K562 (cell line): ENCODE data around the gene RIT2.

Experiments
- KDM4B ChIP-seq, 2 experiments: fragments of 450-650 bp in 1 of 2; sonication (generic) in 1 of 2; IDR thresholded peaks; 2 replicates each; pipeline ENCODE4 v1.6.1; 2016 to 2017; ENCODE audit warnings: borderline replicate concordance in 2 of 2, antibody characterized with exemption in 1 of 2, low read depth in 1 of 2, mild to moderate bottlenecking in 1 of 2
- RBM39 ChIP-seq: fragments of 200-400 bp; formaldehyde crosslinking; optimal IDR thresholded peaks from 2 replicates; pipeline ENCODE3; 2018; ENCODE audit warnings: low read depth, low read length
- SIX5 ChIP-seq, 2 experiments: IDR thresholded peaks; 2 replicates each; pipeline ENCODE4 v1.6.1; 2011; ENCODE audit warnings: low read length in 2 of 2, borderline replicate concordance in 1 of 2, low read depth in 1 of 2, mild to moderate bottlenecking in 1 of 2, moderate library complexity in 1 of 2; ENCODE audit not compliant: insufficient read depth in 1 of 2
- TCF7L2 ChIP-seq: fragments of 150-350 bp; IDR thresholded peaks from 2 replicates; pipeline ENCODE4 v1.6.1; 2016; ENCODE audit warnings: low read depth, mild to moderate bottlenecking, low read length, moderate library complexity
- U2AF1 ChIP-seq: fragments of 200-400 bp; formaldehyde crosslinking; optimal IDR thresholded peaks from 2 replicates; pipeline ENCODE3; 2017; ENCODE audit warnings: mild to moderate bottlenecking, low read depth, low read length, moderate library complexity
- ZBTB8A ChIP-seq: fragments of 450-650 bp; IDR thresholded peaks from 2 replicates; pipeline ENCODE4 v1.6.1; 2018; ENCODE audit warnings: mild to moderate bottlenecking, moderate library complexity; ENCODE audit not compliant: partially characterized antibody
- TF ChIP-seq, protein P1 (sequence below), 3 experiments: IDR thresholded peaks in 2 of 3; conservative IDR thresholded peaks in 1 of 3; 2 replicates each; pipeline ENCODE4 v1.5.1; 2011 to 2012; ENCODE audit warnings: low read length in 3 of 3, mild to moderate bottlenecking in 3 of 3, control low read depth in 2 of 3, improper control_type of control experiment in 1 of 3, inconsistent platforms in 1 of 3, low read depth in 1 of 3, mixed read lengths in 1 of 3, moderate library complexity in 1 of 3; ENCODE audit not compliant: insufficient read depth in 2 of 3

DNA sequence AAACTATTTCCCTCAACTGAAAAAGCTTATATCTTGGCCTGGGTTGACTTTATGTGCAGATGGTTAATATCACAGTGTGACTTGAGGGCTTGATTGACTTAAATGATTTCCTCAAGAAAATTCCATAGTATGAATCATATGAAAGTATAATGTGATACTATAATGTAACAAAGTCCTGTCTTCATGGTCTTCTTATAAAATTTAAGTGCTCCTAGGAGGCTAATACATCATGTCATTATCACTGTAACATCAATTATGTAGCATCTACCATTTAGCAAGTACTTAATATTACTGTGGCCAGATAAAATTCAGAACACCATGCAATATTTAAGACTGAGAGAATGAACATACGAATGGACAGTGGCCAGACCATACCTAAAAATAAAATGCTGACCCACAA lies 276.1 kb downstream of the RIT2 start:
- TF ChIP-seq RBM39 (no peak), KDM4B (IDR thresholded peaks at IDR 0.05; ENCODE audit: borderline replicate concordance in 2 of 2, low read depth in 1 of 2) (no peak), SIX5 (IDR thresholded peaks at IDR 0.05; ENCODE audit: borderline replicate concordance in 1 of 2, insufficient read depth in 1 of 2, low read depth in 1 of 2, low read length in 2 of 2) (no peak), TCF7L2 (no peak), U2AF1 (no peak), ZBTB8A (no peak)
- TF ChIP-seq, protein P1, sequence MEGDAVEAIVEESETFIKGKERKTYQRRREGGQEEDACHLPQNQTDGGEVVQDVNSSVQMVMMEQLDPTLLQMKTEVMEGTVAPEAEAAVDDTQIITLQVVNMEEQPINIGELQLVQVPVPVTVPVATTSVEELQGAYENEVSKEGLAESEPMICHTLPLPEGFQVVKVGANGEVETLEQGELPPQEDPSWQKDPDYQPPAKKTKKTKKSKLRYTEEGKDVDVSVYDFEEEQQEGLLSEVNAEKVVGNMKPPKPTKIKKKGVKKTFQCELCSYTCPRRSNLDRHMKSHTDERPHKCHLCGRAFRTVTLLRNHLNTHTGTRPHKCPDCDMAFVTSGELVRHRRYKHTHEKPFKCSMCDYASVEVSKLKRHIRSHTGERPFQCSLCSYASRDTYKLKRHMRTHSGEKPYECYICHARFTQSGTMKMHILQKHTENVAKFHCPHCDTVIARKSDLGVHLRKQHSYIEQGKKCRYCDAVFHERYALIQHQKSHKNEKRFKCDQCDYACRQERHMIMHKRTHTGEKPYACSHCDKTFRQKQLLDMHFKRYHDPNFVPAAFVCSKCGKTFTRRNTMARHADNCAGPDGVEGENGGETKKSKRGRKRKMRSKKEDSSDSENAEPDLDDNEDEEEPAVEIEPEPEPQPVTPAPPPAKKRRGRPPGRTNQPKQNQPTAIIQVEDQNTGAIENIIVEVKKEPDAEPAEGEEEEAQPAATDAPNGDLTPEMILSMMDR (IDR thresholded peaks at IDR 0.05 in 2 of 3, conservative IDR thresholded peaks at IDR 0.05 in 1 of 3; ENCODE audit: insufficient read depth in 2 of 3, low read depth in 1 of 3, low read length in 3 of 3) = no peak
